Esophagus muscularis mucosa (tissue), 3 donors: ENCODE results near the gene BCS1L.

Source experiments
- CTCF ChIP-seq, 3 experiments: fragments of 200-600 bp in 2 of 3; fragments of 450-650 bp in 1 of 3; sonication (generic) in 2 of 3; IDR thresholded peaks; one replicate each; pipeline ENCODE4 v1.5.1; 2017 to 2019; ENCODE audit warnings: antibody characterized with exemption in 3 of 3, mild to moderate bottlenecking in 2 of 3, moderate library complexity in 1 of 3
- POLR2A ChIP-seq: fragments of 450-650 bp; IDR thresholded peaks from one replicate; pipeline ENCODE4 v1.6.1; 2017; ENCODE audit warnings: antibody characterized with exemption, moderate library complexity, mild to moderate bottlenecking, low read depth

- TF ChIP-seq CTCF (IDR thresholded peaks at IDR 0.05): no peak
- TF ChIP-seq POLR2A: no peak
Measured at GRCh38 chr2:218645126-218645525, 14.4 kb upstream of the BCS1L start.
